ENCODE data around the gene THAP11. TPM values are rescaled to one million over a fixed set of nuclear protein-coding genes. Genes with fewer than 3 reads are reported as not detected.

Gene THAP11
- total RNA-seq, 4 donors from 2014 or later, result 60.2 to 101 (median 78.3) TPM

GRCh38 chr16:67801883-67802282 is 40.2 kb upstream of the THAP11 start:
- peaks cover 25 to 60% (median 34%) of the 10 kb centered on the region in 4 donors for H3K4me1 ChIP-seq
- no peak overlapping the region for H3K4me3 ChIP-seq
- peaks cover 0 to 63% (median 45%) of the 10 kb centered on the region in 4 donors for H3K36me3 ChIP-seq
- TF ChIP-seq EP300 (IDR thresholded peaks at IDR 0.05) (no peak), POLR2AphosphoS5 (IDR thresholded peaks at IDR 0.05) (no peak), POLR2A (IDR thresholded peaks at IDR 0.05; ENCODE audit: low read depth) (no peak), CTCF (IDR thresholded peaks at IDR 0.05) (no peak)
- no peaks in the 10 kb centered on the region for H3K27me3 ChIP-seq
- WGBS, result 100% methylated on average over 2 of the region's 2 CpGs
- no peak for DNase-seq (ENCODE audit: extremely low spot score)
- intact Hi-C loops (cut with DNase I), result no loop called here
- H3K9me3 ChIP-seq, result no peaks in the 10 kb centered on the region
- H3K27ac ChIP-seq (replicated peaks in 1 of 4), result no peak overlapping the region

GRCh38 chr16:67803894-67804293 is 38.2 kb upstream of the THAP11 start:
- H3K27ac ChIP-seq (replicated peaks in 1 of 4), result no peak overlapping the region
- no peak overlapping the region for H3K4me3 ChIP-seq
- no peaks in the 10 kb centered on the region for H3K27me3 ChIP-seq
- H3K9me3 ChIP-seq, result no peaks in the 10 kb centered on the region
- H3K4me1 ChIP-seq, result peaks cover 34 to 68% (median 42%) of the 10 kb centered on the region in 4 donors
- no peak for DNase-seq (ENCODE audit: extremely low spot score)
- TF ChIP-seq POLR2AphosphoS5 (IDR thresholded peaks at IDR 0.05), result no peak
- no peak for TF ChIP-seq EP300 (IDR thresholded peaks at IDR 0.05)
- no peak for TF ChIP-seq POLR2A (IDR thresholded peaks at IDR 0.05; ENCODE audit: low read depth)
- no peak for TF ChIP-seq CTCF (IDR thresholded peaks at IDR 0.05)
- H3K36me3 ChIP-seq, result peaks cover 0 to 46% (median 36%) of the 10 kb centered on the region in 4 donors
- WGBS, result 83% methylated on average over 3 of the region's 3 CpGs
- intact Hi-C loops (cut with DNase I), result no loop called here

GRCh38 chr16:67804853-67805542 is 37.1 kb upstream of the THAP11 start:
- H3K27me3 ChIP-seq, result no peaks in the 10 kb centered on the region

GRCh38 chr16:67805718-67806427 is 36.2 kb upstream of the THAP11 start:
- DNase-seq (ENCODE audit: extremely low spot score), result no peak
- peak overlapping the region; percentile 82 to 92 (median 89) for H3K27ac ChIP-seq (replicated peaks in 1 of 4)
- WGBS, result 0% methylated on average over 26 of the region's 26 CpGs
- H3K4me3 ChIP-seq, result peak overlapping the region; percentile 70 to 100 (median 94)
- TF ChIP-seq CTCF (IDR thresholded peaks at IDR 0.05) (no peak), POLR2AphosphoS5 (IDR thresholded peaks at IDR 0.05) (no peak), POLR2A (IDR thresholded peaks at IDR 0.05; ENCODE audit: low read depth) (no peak), EP300 (IDR thresholded peaks at IDR 0.05) (no peak)
- H3K36me3 ChIP-seq, result peaks cover 0 to 28% (median 25%) of the 10 kb centered on the region in 4 donors
- peaks cover 25 to 52% (median 31%) of the 10 kb centered on the region in 4 donors for H3K4me1 ChIP-seq
- no peaks in the 10 kb centered on the region for H3K9me3 ChIP-seq
- intact Hi-C loops (cut with DNase I), result loop anchor here (5.0 kb wide), 1 partner anchor 144 kb away; the partner anchor contains the start of genes ACD and PARD6A
- H3K27me3 ChIP-seq, result no peaks in the 10 kb centered on the region

More at GRCh38 chr16:67804853-67805542, 37.1 kb upstream of the THAP11 start:
- intact Hi-C loops (cut with DNase I), result loop anchor here (5.0 kb wide), 1 partner anchor 143 kb away; the partner anchor contains the start of genes ACD and PARD6A
- no peak for TF ChIP-seq POLR2AphosphoS5 (IDR thresholded peaks at IDR 0.05)
- 92% methylated on average over 4 of the region's 4 CpGs for WGBS
- Histone ChIP-seq H3K36me3 (peaks cover 0 to 36% (median 29%) of the 10 kb centered on the region in 4 donors), H3K9me3 (no peaks in the 10 kb centered on the region), H3K4me3 (peak overlapping the region; percentile 70 to 100 (median 94)), H3K27ac (replicated peaks in 1 of 4) (peak overlapping the region in 1 of 4 donors; percentile 86), H3K4me1 (peaks cover 32 to 61% (median 39%) of the 10 kb centered on the region in 4 donors)
- no peak for DNase-seq (ENCODE audit: extremely low spot score)
